SU-DHL-6 (cell line): ENCODE data around the gene STK17A.

ENCODE experiments used
- EZH2phosphoT487 ChIP-seq: fragments of 200-600 bp; sonication (generic), shearing (Covaris generic); conservative IDR thresholded peaks from 2 replicates; pipeline ENCODE4 v1.6.1; 2018; ENCODE audit warnings: mild to moderate bottlenecking, antibody characterized with exemption, low read length, moderate library complexity, mixed read lengths
- TF ChIP-seq, protein P1 (sequence below): fragments of 200-600 bp; sonication (generic); IDR thresholded peaks from one replicate; pipeline ENCODE4 v1.5.1; 2017; ENCODE audit warnings: antibody characterized with exemption, mild to moderate bottlenecking, low read length, moderate library complexity; ENCODE audit not compliant: insufficient read depth, poor library complexity, severe bottlenecking

DNA sequence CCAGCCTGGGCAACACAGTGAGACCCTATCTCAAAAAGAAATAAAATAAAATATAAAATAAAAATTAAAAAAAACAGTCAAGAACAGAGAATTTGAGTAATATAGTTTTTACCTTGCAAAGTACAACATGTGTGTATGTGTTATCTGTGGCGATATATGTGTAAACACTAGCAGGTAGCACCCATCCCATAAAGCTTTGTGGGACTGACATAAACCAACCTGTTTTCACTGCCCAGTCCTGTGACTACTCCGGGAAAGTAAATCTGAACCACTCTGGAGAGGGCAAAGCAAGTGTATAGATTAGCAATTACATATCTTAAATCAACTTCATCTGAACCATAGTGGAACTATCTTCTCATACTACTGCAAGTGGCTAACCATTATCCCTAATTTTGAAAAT is 74.1 kb downstream of the STK17A start:
- TF ChIP-seq, protein P1, sequence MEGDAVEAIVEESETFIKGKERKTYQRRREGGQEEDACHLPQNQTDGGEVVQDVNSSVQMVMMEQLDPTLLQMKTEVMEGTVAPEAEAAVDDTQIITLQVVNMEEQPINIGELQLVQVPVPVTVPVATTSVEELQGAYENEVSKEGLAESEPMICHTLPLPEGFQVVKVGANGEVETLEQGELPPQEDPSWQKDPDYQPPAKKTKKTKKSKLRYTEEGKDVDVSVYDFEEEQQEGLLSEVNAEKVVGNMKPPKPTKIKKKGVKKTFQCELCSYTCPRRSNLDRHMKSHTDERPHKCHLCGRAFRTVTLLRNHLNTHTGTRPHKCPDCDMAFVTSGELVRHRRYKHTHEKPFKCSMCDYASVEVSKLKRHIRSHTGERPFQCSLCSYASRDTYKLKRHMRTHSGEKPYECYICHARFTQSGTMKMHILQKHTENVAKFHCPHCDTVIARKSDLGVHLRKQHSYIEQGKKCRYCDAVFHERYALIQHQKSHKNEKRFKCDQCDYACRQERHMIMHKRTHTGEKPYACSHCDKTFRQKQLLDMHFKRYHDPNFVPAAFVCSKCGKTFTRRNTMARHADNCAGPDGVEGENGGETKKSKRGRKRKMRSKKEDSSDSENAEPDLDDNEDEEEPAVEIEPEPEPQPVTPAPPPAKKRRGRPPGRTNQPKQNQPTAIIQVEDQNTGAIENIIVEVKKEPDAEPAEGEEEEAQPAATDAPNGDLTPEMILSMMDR = no peak
- TF ChIP-seq EZH2phosphoT487 = no peak
